ENCODE data around the gene COL5A2. TPM values are rescaled to one million over a fixed set of nuclear protein-coding genes. Genes with fewer than 3 reads are reported as not detected.

COL5A2 gene
- total and polyA plus RNA-seq, 9 of the 15 experiments (the other 6 are each of a cell fraction or from before 2014, with no cell fraction given), result 0.01 to 0.54 (median 0.19) TPM

DNA sequence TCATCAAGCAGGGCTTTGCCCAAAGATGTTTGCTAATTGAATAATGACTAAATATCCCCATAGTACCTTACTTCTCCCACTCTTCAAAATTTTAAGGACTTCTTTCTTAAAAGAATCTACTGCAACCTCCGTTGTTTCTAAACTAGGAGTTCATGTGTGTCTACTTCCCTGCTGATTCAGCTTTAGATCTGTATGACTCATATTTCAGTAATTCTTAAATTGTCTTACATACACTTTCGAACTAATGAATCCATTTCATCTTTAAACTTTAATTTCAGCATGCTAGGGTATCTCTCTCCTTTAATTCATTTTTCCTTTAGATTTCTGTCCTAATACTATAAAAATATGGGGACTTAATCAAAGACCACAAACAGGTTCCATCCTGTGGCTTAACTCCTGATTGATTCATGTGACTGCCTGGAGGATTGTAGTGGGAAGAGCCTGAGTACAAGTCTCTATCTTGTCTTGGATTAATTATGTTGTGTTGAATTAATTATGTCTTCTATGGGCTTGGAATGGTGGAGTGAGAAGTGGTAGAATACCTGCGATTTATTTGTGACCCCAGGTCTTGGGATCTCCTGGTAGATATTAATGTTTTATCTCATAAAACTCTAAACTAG is 24.9 kb upstream of the COL5A2 start (continued):
- TF ChIP-seq, protein P1, sequence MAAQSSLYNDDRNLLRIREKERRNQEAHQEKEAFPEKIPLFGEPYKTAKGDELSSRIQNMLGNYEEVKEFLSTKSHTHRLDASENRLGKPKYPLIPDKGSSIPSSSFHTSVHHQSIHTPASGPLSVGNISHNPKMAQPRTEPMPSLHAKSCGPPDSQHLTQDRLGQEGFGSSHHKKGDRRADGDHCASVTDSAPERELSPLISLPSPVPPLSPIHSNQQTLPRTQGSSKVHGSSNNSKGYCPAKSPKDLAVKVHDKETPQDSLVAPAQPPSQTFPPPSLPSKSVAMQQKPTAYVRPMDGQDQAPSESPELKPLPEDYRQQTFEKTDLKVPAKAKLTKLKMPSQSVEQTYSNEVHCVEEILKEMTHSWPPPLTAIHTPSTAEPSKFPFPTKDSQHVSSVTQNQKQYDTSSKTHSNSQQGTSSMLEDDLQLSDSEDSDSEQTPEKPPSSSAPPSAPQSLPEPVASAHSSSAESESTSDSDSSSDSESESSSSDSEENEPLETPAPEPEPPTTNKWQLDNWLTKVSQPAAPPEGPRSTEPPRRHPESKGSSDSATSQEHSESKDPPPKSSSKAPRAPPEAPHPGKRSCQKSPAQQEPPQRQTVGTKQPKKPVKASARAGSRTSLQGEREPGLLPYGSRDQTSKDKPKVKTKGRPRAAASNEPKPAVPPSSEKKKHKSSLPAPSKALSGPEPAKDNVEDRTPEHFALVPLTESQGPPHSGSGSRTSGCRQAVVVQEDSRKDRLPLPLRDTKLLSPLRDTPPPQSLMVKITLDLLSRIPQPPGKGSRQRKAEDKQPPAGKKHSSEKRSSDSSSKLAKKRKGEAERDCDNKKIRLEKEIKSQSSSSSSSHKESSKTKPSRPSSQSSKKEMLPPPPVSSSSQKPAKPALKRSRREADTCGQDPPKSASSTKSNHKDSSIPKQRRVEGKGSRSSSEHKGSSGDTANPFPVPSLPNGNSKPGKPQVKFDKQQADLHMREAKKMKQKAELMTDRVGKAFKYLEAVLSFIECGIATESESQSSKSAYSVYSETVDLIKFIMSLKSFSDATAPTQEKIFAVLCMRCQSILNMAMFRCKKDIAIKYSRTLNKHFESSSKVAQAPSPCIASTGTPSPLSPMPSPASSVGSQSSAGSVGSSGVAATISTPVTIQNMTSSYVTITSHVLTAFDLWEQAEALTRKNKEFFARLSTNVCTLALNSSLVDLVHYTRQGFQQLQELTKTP (IDR thresholded peaks at IDR 0.05; ENCODE audit: low read depth in 1 of 2, partially characterized antibody in 2 of 2), result no peak
- no peak for TF ChIP-seq RBBP5 (IDR thresholded peaks at IDR 0.05; ENCODE audit: borderline replicate concordance, insufficient read depth, low read length, poor library complexity, severe bottlenecking)
- no peak for TF ChIP-seq SETDB1 (IDR thresholded peaks at IDR 0.05; ENCODE audit: low read length)
- TF ChIP-seq ZNF3 (CRISPR knock-in tag; IDR thresholded peaks at IDR 0.05), result no peak
- TF ChIP-seq DPF2 (IDR thresholded peaks at IDR 0.05), result peak; percentile 47; the same call in 1 of the 2 replicates
- TF ChIP-seq, protein P2, sequence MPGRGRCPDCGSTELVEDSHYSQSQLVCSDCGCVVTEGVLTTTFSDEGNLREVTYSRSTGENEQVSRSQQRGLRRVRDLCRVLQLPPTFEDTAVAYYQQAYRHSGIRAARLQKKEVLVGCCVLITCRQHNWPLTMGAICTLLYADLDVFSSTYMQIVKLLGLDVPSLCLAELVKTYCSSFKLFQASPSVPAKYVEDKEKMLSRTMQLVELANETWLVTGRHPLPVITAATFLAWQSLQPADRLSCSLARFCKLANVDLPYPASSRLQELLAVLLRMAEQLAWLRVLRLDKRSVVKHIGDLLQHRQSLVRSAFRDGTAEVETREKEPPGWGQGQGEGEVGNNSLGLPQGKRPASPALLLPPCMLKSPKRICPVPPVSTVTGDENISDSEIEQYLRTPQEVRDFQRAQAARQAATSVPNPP (IDR thresholded peaks at IDR 0.05; ENCODE audit: borderline replicate concordance, insufficient read depth, insufficient read length), result no peak
- no peak for TF ChIP-seq ZNF586 (CRISPR knock-in tag; conservative IDR thresholded peaks at IDR 0.05)
- TF ChIP-seq U2AF1 (optimal IDR thresholded peaks at IDR 0.05; ENCODE audit: low read depth, low read length), result no peak
- TF ChIP-seq FOS (IDR thresholded peaks at IDR 0.05; ENCODE audit: extremely low read depth, insufficient read length), result no peak
- TF ChIP-seq ELF4 (CRISPR knock-in tag; IDR thresholded peaks at IDR 0.05), result no peak
- TF ChIP-seq MAFK (IDR thresholded peaks at IDR 0.05; ENCODE audit: low read length), result peak; percentile 55
- TF ChIP-seq CC2D1A (IDR thresholded peaks at IDR 0.05), result no peak
- TF ChIP-seq ZNF551 (CRISPR knock-in tag; IDR thresholded peaks at IDR 0.05), result no peak
- TF ChIP-seq, protein P3, sequence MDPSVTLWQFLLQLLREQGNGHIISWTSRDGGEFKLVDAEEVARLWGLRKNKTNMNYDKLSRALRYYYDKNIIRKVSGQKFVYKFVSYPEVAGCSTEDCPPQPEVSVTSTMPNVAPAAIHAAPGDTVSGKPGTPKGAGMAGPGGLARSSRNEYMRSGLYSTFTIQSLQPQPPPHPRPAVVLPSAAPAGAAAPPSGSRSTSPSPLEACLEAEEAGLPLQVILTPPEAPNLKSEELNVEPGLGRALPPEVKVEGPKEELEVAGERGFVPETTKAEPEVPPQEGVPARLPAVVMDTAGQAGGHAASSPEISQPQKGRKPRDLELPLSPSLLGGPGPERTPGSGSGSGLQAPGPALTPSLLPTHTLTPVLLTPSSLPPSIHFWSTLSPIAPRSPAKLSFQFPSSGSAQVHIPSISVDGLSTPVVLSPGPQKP (CRISPR knock-in tag; IDR thresholded peaks at IDR 0.05), result no peak
- TF ChIP-seq, protein P4, sequence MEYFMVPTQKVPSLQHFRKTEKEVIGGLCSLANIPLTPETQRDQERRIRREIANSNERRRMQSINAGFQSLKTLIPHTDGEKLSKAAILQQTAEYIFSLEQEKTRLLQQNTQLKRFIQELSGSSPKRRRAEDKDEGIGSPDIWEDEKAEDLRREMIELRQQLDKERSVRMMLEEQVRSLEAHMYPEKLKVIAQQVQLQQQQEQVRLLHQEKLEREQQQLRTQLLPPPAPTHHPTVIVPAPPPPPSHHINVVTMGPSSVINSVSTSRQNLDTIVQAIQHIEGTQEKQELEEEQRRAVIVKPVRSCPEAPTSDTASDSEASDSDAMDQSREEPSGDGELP (CRISPR knock-in tag; IDR thresholded peaks at IDR 0.05; ENCODE audit: borderline replicate concordance), result no peak
- no peak for TF ChIP-seq CBX1 (IDR thresholded peaks at IDR 0.05; ENCODE audit: low read depth)
- TF ChIP-seq BACH1 (tag; IDR thresholded peaks at IDR 0.05), result no peak
- peak; percentile 34 for TF ChIP-seq MAFG (tag; conservative IDR thresholded peaks at IDR 0.05)
- TF ChIP-seq RFX7 (CRISPR knock-in tag; IDR thresholded peaks at IDR 0.05), result no peak
- no peak for TF ChIP-seq ARID1B (IDR thresholded peaks at IDR 0.05)
- TF ChIP-seq MIER1 (IDR thresholded peaks at IDR 0.05; ENCODE audit: low read depth), result no peak
- TF ChIP-seq C11orf30 (IDR thresholded peaks at IDR 0.05; ENCODE audit: low read depth), result peak; percentile 67
- TF ChIP-seq ZNF174 (CRISPR knock-in tag; IDR thresholded peaks at IDR 0.05), result no peak
- TF ChIP-seq GATAD2A (IDR thresholded peaks at IDR 0.05), result no peak
